Measurements from ENCODE around the gene RPS6KA4.

DNA sequence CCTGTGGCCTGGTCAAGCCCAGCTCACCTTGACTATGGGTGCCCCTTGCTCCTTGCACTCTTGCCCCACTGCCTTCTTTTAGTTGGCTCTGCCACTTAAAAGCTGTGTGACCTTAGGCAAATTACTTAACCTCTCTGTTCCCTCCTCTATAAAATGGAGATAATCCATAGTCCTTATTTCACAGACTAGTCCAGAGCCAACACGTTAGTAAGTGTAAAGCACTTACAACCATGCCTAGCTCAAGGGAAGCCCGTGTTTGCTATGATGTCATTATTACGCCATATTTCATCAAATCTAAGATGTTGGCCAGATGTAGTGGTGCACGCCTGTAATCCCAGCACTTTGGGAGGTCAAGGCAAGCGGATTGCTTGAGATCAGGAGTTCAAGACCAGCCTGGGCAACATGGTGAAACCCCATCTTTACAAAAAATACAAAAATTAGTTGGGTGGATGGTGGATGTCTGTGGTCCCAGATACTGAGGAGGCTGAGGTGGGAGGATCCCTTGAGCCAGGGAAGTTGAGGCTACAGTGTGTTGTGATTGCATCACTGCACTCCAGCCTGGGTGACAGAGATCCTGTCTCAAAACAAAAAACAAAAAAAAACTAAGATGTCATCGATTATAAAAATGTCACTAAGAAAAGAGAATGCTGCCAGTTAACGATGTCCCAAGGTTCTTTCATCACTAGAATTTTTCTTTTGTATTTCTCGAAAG is 21.3 kb upstream of the RPS6KA4 start:
- TF ChIP-seq, protein P1, sequence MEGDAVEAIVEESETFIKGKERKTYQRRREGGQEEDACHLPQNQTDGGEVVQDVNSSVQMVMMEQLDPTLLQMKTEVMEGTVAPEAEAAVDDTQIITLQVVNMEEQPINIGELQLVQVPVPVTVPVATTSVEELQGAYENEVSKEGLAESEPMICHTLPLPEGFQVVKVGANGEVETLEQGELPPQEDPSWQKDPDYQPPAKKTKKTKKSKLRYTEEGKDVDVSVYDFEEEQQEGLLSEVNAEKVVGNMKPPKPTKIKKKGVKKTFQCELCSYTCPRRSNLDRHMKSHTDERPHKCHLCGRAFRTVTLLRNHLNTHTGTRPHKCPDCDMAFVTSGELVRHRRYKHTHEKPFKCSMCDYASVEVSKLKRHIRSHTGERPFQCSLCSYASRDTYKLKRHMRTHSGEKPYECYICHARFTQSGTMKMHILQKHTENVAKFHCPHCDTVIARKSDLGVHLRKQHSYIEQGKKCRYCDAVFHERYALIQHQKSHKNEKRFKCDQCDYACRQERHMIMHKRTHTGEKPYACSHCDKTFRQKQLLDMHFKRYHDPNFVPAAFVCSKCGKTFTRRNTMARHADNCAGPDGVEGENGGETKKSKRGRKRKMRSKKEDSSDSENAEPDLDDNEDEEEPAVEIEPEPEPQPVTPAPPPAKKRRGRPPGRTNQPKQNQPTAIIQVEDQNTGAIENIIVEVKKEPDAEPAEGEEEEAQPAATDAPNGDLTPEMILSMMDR (IDR thresholded peaks at IDR 0.05): no peak
- TF ChIP-seq POLR2A (IDR thresholded peaks at IDR 0.05): no peak

Measured in vagina (tissue), 2 donors.